HG03175 (cell line): Measurements from ENCODE around the gene ZNF407.

ENCODE experiments used
- ATAC-seq: cut with Tn5 transposase; IDR thresholded peaks from one replicate; pipeline ENCODE4 v1.9.1; 2021; ENCODE audit warnings: mild to moderate bottlenecking, moderate library complexity; ENCODE audit not compliant: unreplicated experiment

Gene ZNF407

DNA sequence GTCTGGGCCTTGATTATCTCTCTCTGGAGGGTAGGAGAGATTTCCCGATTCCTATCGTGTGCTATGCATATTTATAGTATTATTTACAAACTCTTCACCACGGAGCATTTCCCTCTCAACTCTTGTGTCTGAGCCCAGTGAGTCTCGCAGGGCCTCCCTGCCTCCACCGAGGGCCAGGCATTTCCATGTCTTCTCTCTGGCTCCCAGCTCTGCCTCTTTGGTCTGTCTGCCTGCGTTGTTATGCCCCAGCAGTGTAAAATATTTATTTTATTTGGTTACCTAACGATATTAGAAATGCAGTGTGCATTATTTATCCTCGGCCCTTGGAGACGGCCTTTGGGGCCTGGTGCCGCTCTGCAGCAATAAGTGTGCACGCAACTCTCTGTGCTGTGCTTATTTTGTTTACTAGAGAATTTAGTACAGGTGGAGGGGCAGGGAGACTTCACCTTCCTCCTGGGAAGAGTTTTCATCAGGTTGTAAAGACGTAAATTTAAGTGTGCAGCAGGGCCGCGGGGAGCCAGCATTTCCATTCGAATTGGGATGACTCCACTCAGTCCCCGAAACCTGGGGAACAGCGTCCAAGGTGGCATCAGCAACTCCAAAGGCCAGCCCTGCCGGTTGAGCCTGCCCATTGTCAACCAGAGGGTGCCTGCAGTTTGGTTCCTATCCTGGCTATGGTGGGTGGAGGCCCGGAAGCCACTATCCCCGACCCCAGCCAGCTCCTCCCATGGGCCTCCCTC is 511.1 kb downstream of the ZNF407 start:
- ATAC-seq, result no peak

DNA sequence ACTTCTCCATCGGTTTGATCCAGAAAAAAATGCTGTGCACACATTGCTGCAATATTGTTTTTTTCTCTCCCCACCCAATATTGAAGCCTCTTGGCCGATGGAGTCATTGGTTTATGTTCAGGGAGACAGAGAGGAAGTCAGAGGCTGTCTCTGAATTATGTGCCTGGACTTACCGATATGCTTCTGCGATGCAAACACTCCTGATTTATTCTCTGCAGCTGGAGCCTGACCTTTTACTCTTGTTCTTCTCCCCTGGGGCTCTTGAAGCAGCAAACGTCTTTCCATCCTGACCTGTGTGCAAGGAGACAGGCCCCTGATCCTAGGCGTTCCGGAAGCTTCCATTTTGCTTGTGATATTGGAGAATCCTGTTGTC is 511.6 kb downstream of the ZNF407 start:
- ATAC-seq, result no peak

DNA sequence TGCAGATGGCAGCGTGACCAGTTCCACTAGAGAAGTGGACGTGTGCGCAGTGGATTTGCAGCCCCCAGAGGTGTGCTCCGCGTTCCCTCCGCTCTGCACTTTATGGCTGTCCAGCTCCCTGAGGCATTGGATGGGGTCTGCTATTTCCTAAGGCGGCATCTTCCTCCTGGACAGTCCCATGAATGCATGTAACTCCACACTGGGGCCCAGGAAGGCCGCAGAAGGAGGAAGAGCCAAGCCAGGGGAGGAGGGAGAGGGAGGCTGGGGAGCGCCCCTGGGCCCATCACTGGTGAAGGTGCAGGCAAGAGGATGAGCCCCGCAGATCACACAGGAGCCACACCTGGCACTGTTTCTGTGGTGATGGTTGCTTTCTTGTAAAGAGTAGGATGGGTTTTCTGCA is 512.1 kb downstream of the ZNF407 start:
- no peak for ATAC-seq

DNA sequence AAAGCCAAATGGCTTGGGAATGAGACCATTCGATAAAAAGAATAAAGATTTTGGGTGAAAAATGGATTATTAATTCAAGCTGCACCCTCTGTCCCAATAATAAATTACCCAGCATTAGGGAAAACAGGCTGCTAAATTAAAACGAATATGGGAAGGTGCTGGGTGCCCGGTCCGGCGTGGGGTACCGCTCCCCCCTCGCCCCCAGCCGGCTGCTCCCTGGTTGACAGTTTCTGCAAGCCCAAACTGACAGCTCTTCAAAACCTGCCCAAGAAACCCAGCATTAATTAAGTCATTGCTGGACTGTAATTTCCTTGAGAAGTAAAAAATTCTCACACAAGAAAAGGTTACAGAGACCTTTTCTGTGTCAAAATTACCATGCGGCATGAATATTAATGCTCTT is 512.6 kb downstream of the ZNF407 start:
- ATAC-seq, result no peak

DNA sequence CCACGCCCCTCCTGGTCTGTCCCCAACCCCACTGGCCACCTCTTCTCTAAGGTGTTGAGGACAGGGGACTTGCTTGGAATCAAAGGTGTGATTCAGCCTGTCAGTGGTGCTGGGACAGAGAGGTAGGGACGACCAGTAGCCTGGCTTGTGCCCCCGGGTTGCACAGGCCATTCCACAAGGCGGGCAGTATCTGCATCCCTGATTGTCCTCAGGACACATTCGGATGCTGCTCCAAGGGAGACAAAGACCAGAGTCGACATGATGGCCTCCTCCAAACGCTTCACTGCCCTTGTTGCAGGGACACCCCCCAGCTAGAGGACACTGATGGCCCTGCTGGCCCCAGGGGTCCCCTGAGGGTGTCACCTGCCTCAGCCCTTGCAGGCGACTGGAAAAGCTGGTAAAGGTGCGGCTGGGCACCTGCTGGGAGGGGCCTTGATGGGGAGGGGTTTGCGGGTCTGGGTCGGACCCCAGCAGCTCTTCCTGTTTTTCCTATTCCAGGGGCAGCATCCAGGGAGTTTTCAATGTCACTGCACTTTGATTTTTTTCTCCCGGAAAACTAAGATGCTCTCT is 513.3 kb downstream of the ZNF407 start:
- no peak for ATAC-seq

DNA sequence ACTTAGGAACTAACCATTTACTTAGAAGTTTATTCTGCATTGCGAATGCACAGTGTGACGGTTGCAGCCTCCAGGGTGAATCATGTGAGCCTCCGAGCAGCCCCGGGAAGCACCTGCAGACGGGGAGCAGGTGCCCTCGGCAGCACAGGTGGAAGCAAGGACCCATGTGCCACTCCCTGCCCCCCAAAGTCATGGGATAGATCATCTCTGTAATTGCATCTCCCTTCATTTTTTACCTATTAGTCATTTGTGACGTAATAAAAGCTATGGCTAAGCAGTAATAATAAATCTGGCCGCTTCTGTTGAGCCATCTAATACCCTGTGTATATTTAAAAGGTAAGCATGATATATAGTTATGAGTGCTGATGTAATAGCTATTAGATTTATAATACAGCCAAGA is 514.1 kb downstream of the ZNF407 start:
- ATAC-seq, result no peak

DNA sequence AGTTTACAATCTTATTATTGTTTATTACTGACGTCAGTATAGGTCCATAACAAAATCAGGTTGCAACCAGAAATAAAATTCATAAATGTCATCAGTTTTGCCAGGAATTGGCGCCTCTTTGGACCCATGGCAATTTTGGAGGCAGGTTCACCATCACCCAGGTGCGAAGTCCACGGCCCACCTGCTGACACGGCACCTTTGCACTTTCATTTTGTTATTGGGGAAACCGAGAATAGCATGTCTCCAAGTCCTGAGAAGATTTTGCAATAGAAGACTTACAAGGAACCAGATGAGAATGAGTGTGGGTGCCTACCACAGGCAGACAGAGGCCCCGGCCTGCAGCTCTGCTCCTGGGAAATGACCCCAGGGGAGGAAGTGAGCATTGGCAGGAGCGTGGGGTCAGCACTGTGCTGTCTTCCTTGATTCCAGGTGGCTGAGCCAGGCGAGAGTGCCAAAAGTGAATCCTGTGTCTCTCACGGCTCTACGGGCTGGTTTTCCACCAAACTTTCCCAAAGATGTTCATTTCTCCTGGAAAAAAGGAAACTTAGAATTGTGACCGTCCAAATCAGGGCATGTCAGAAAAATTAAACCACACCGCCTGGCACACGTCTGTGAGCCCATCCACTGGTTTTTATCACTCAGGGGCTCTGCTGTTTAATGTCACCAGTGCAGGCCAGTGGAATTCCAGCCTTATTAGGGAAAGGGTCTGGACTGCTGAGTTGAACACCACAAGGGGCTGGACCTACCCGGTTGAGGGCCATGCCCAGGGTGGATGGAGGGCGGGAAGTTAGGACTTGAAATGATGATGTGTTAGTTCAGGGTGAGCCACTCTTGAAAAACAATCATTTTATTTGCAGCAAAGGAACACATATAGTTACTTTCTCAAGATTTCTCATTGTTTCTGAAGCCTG is 514.8 kb downstream of the ZNF407 start:
- no peak for ATAC-seq

DNA sequence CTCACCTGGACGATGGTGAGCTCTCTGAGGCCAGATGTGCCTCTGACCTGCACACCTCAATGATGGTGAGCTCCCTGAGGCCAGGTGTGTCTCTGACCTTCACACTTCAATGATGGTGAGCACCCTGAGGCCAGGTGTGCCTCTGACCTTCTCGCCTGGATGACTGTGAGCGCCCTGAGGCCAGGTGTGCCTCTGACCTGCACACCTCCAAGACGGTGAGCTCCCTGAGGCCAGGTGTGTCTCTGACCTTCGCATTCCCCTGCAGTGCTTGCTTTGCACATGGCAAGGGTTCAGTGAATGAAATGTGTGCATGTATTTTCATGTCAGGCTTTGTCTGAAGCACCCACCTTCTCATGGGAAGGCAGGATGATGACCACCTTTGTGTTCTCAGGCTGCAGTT is 515.8 kb downstream of the ZNF407 start:
- no peak for ATAC-seq

DNA sequence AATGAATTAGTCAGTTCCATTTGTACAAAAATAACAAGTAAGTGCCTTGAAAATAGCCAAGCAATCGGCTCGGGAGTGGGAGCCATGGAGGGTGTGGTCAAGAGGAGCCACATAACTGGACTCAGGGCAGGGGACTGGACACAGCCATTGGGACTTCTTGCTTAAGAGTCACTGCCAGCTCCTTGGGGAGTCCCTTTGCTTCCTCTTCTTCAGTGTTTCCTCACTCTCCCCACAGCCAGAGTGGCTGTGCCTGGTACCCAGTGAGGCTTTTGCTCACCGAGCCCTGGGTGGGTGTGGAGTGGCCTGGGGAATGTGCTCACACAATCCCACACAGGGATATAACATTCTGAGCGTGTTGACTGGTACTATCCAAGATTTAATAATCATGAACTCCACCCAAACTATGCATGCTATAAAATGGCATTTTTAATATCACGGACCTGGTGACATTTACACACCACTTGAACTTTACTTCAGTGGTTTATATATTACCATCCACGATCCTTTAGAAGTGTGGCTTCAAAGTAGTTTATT is 516.6 kb downstream of the ZNF407 start:
- no peak for ATAC-seq
